Retinal pigment epithelial cell (primary cell): ENCODE measurements around the gene ATF7IP.
A peak's percentile ranks its signal among the peaks of the same experiment; 100 is the strongest.
"Not testable (repeated sequence)": the region's sequence is repeated elsewhere in the genome, so short reads cannot be mapped to it uniquely, and the experiment has no call there.

Source experiments
- DNase-seq: peaks from one replicate; pipeline ENCODE4 v3.0.0-alpha.2; 2010; ENCODE audit warnings: low read depth
- H3K4me3 ChIP-seq: 2 replicates; pipeline ENCODE4 v1.5.1; 2011; ENCODE audit warnings: mild to moderate bottlenecking, low read length, control low read depth, moderate library complexity
- TF ChIP-seq, protein P1 (sequence below): conservative IDR thresholded peaks from 2 replicates; pipeline ENCODE4 v1.5.1; 2011; ENCODE audit warnings: low read depth, low read length, control low read depth, inconsistent platforms

Gene ATF7IP

DNA sequence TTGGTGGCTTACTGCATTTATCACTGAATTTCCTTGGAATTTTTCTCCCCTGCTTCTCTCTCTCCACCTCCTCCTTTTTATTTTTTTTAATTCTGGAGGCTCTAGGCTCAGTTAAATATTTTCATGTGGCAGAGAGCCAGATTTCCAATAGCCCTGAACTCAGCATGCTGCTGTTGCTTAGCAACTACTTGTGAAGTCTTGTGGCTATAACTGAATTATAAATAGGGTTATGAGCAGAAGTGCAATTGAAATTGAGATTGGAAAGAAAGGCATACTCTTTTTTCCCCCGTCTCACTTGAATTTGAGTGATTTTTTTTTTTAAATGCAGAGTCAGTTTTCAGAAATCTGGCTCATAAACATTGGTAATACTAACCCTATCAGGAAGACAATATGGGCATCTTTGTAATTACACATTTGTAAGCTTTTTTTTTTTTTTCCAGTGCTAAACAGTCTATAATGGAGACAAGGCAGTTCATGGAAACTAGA is 38.3 kb downstream of the ATF7IP start:
- DNase-seq = peak; percentile 84
- TF ChIP-seq, protein P1, sequence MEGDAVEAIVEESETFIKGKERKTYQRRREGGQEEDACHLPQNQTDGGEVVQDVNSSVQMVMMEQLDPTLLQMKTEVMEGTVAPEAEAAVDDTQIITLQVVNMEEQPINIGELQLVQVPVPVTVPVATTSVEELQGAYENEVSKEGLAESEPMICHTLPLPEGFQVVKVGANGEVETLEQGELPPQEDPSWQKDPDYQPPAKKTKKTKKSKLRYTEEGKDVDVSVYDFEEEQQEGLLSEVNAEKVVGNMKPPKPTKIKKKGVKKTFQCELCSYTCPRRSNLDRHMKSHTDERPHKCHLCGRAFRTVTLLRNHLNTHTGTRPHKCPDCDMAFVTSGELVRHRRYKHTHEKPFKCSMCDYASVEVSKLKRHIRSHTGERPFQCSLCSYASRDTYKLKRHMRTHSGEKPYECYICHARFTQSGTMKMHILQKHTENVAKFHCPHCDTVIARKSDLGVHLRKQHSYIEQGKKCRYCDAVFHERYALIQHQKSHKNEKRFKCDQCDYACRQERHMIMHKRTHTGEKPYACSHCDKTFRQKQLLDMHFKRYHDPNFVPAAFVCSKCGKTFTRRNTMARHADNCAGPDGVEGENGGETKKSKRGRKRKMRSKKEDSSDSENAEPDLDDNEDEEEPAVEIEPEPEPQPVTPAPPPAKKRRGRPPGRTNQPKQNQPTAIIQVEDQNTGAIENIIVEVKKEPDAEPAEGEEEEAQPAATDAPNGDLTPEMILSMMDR = no peak
- H3K4me3 ChIP-seq = no peak overlapping the region

DNA sequence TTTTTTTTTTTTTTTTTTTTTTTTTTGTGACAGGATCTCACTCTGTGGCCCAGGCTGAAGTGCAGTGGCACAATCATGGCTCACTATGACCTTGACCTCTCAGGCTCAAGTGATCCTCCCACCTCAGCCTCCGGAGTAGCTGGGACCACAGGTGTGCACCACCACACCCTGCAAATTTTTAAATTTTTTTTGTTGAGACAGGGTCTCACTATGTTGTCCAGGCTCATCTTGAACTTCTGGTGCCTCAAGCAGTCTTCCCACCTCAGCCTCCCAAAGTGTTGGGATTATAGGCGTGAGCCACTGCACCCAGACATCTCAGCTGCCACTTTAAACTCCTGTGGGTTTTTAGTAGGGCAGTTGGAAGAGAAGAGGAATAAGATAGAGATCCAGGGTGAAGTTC is 39.9 kb downstream of the ATF7IP start:
- not testable (repeated sequence) for H3K4me3 ChIP-seq, DNase-seq

DNA sequence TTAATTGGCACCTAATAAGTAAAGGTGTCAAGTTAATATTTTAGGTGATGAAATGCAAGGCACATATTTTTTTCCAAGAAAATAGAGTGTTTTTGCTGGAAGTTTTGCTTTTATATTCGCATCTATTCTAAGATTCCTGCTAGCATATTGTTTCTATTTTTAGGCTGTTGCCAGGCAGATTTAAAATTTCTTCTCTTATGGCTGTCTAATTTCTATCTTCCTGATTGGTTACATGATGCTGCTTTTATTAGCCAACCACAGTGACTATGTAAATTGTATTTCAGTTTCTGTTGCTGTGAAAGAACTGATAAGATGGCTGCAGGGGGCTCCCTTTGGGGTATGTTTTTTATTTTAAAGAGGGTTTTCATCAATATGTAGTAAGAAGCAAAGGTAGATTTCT is 42.7 kb downstream of the ATF7IP start:
- H3K4me3 ChIP-seq = no peak overlapping the region
- TF ChIP-seq, protein P1 = no peak
- peak; percentile 22 for DNase-seq

DNA sequence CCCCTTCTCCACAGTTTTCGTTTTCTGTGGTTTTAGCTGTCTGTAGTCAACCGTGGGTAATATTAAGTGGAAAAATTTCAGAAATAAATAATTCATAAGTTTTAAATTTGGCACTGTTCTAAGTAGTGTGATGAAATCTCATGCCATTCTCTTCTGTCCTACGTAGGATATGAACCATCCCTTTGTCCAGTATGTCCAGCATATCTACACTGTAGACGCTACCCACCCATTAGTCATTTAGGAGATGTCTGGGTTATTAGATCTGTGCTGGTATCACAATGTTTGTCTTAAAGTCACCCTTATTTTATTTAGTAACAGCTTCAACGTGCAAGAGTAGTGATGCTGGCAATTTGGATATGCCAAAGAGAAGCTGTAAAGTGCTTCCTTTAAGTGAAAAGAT is 44.7 kb downstream of the ATF7IP start:
- TF ChIP-seq, protein P1 = no peak
- DNase-seq = no peak
- H3K4me3 ChIP-seq = no peak overlapping the region

DNA sequence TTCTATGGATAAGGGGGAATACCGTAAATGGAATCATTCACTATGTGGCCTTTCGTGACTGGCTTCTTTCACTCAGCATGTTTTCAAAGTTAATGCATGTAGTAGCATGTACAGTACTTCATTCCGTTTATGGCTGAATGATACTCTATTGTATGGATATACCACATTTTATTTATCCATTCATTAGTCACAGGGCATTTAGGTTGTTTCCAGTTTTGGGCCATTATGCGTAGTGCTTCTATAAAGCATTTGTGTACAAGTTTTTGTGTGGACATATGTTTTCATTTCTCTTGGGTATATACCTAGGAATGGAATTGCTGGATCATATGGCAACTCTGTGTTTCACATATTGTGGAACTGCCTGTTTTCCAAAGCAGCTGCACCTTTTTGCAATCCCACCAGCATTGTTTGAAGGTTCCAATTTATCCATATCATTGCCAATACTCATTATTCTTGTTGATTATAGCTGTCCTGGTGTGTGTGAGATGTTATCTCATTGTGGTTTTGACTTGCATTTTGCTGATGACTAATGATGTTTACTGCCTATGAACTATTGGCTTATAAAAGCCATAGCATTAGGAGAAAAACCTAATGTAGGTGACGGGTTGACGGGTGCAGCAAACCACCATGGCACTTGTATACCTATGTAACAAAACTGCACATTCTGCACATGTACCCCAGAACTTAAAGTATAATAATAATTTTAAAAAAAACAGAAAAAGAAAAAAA is 45.5 kb downstream of the ATF7IP start:
- no peak for DNase-seq
- TF ChIP-seq, protein P1 = no peak
- H3K4me3 ChIP-seq = no peak overlapping the region

DNA sequence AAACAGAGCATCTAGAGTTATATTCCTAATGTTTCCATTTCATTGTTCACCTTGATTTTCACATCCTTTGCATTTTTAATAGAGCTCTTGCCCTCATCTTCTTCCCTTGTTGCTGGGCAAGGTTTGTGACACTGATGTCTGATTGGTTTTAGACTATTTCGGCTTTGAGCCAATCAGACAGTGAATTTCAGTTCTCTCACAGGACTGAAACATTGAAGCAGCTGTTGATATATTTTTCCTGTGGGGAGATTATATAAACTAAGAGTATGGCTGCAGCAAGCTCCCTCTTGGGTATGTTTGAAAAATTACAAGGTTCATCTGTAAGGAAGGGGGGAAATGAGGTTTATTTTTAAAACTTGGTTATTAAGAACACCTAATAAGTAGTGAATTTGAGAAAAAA is 51.2 kb downstream of the ATF7IP start:
- H3K4me3 ChIP-seq = no peak overlapping the region
- peak; percentile 81 for DNase-seq
- TF ChIP-seq, protein P1 = peak; percentile 44

DNA sequence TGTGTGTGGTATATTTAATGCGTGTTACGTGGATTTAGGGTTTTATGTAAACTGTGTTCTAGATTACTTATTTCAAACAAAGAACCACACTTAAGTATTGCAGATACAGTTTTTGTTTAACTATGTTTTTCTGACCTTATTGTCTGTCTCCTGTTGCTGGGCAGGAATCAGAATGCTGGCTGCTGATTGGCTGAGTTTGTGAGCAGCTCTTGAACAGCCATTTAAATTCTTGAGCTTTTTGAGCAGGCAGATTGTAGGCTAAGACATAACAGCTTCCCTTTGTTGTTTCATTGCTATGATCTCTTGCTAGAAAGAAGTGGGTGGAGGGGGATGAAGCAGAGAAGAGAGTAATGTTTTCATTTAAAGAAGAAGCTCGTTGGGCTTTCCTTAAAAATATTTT is 52.2 kb downstream of the ATF7IP start:
- TF ChIP-seq, protein P1 = no peak
- H3K4me3 ChIP-seq = no peak overlapping the region
- DNase-seq = peak; percentile 83
